HEK293 (cell line): ENCODE measurements around the gene POU2AF3.

ENCODE experiments used
- CTCF ChIA-PET: fragments of 350-600 bp; formaldehyde crosslinking; extraction: SDS; loops from one replicate; lab custom pipeline; 2021; ENCODE audit warnings: antibody characterized with exemption; lab: Yijun Ruan, JAX
- POLR2A ChIA-PET: fragments of 300-600 bp; formaldehyde crosslinking; extraction: SDS; loops from one replicate; lab custom pipeline; 2020; ENCODE audit warnings: antibody characterized with exemption, inconsistent platforms; lab: Yijun Ruan, JAX
- H3K27ac ChIP-seq: fragments of 200-500 bp; sonication (Bioruptor generic); 2 replicates; pipeline ENCODE4 v1.5.1; 2014; ENCODE audit warnings: low read depth, low read length, control low read depth, inconsistent platforms; ENCODE audit errors: extremely low read depth
- H3K36me3 ChIP-seq, 2 experiments: fragments of 200-500 bp in 1 of 2; sonication (Bioruptor generic) in 1 of 2; 1 replicate in 1 of 2; 2 replicates in 1 of 2; pipeline ENCODE4 v1.5.1; 2014 to 2017; ENCODE audit warnings: inconsistent platforms in 2 of 2, low read length in 2 of 2; ENCODE audit not compliant: control insufficient read depth in 2 of 2, insufficient read depth in 1 of 2
- H3K4me1 ChIP-seq: fragments of 200-500 bp; sonication (Bioruptor generic); 2 replicates; pipeline ENCODE4 v1.5.1; 2014; ENCODE audit warnings: mild to moderate bottlenecking, low read length, inconsistent platforms; ENCODE audit not compliant: control insufficient read depth, insufficient read depth
- H3K4me3 ChIP-seq: 2 replicates; pipeline ENCODE4 v1.5.1; 2011; ENCODE audit warnings: low read depth, mild to moderate bottlenecking, control low read depth, low read length, moderate library complexity
- H3K9me3 ChIP-seq: fragments of 200-500 bp; sonication (Bioruptor generic); 2 replicates; pipeline ENCODE4 v1.5.1; 2014; ENCODE audit warnings: low read depth, low read length, inconsistent platforms; ENCODE audit not compliant: control insufficient read depth, insufficient read depth
- AEBP2 ChIP-seq: fragments of 450-650 bp; formaldehyde crosslinking; IDR thresholded peaks from 2 replicates; pipeline ENCODE4 v1.5.1; 2016; ENCODE audit warnings: missing biosample characterization, missing genetic modification characterization, borderline replicate concordance
- GLIS1 ChIP-seq: fragments of 450-650 bp; formaldehyde crosslinking; IDR thresholded peaks from 2 replicates; pipeline ENCODE4 v1.5.1; 2016; ENCODE audit warnings: missing biosample characterization, missing genetic modification characterization
- KLF8 ChIP-seq: fragments of 450-650 bp; formaldehyde crosslinking; IDR thresholded peaks from 2 replicates; pipeline ENCODE4 v1.5.1; 2016; ENCODE audit warnings: missing biosample characterization, missing genetic modification characterization
- OVOL3 ChIP-seq: fragments of 450-650 bp; formaldehyde crosslinking; IDR thresholded peaks from 2 replicates; pipeline ENCODE4 v1.5.1; 2016; ENCODE audit warnings: missing biosample characterization, missing genetic modification characterization
- PRDM4 ChIP-seq: fragments of 450-650 bp; formaldehyde crosslinking; IDR thresholded peaks from 2 replicates; pipeline ENCODE4 v1.5.1; 2017; ENCODE audit warnings: missing biosample characterization, missing genetic modification characterization
- SALL2 ChIP-seq: fragments of 450-650 bp; formaldehyde crosslinking; IDR thresholded peaks from 2 replicates; pipeline ENCODE4 v1.5.0; 2017; ENCODE audit warnings: missing biosample characterization, mild to moderate bottlenecking, missing genetic modification characterization, borderline replicate concordance
- TCF7L2 ChIP-seq: IDR thresholded peaks from 2 replicates; pipeline ENCODE4 v1.6.1; 2011; ENCODE audit warnings: low read depth, mild to moderate bottlenecking, inconsistent platforms, low read length, moderate library complexity, borderline replicate concordance
- ZBTB11 ChIP-seq: fragments of 450-650 bp; formaldehyde crosslinking; conservative IDR thresholded peaks from 2 replicates; pipeline ENCODE4 v1.5.1; 2016; ENCODE audit warnings: low read depth, missing biosample characterization, missing genetic modification characterization
- ZBTB44 ChIP-seq: fragments of 450-650 bp; IDR thresholded peaks from 2 replicates; pipeline ENCODE4 v1.5.1; 2018; ENCODE audit warnings: missing biosample characterization, mild to moderate bottlenecking, missing genetic modification characterization
- ZBTB8A ChIP-seq: fragments of 450-650 bp; formaldehyde crosslinking; IDR thresholded peaks from 2 replicates; pipeline ENCODE4 v1.5.1; 2016; ENCODE audit warnings: missing biosample characterization, missing genetic modification characterization
- ZNF114 ChIP-seq: fragments of 450-650 bp; formaldehyde crosslinking; IDR thresholded peaks from 2 replicates; pipeline ENCODE4 v1.5.0; 2017; ENCODE audit warnings: missing biosample characterization, missing genetic modification characterization
- ZNF132 ChIP-seq: fragments of 450-650 bp; formaldehyde crosslinking; IDR thresholded peaks from 2 replicates; pipeline ENCODE4 v1.5.1; 2017; ENCODE audit warnings: missing biosample characterization, missing genetic modification characterization, borderline replicate concordance
- ZNF133 ChIP-seq: fragments of 450-650 bp; formaldehyde crosslinking; IDR thresholded peaks from 2 replicates; pipeline ENCODE4 v1.5.1; 2016; ENCODE audit warnings: missing biosample characterization, missing genetic modification characterization
- ZNF214 ChIP-seq: fragments of 450-650 bp; formaldehyde crosslinking; IDR thresholded peaks from 2 replicates; pipeline ENCODE4 v1.5.1; 2017; ENCODE audit warnings: missing biosample characterization, mild to moderate bottlenecking, missing genetic modification characterization, borderline replicate concordance
- ZNF239 ChIP-seq: fragments of 450-650 bp; formaldehyde crosslinking; IDR thresholded peaks from 2 replicates; pipeline ENCODE4 v1.5.1; 2016; ENCODE audit warnings: missing biosample characterization, missing genetic modification characterization
- ZNF274 ChIP-seq, 2 experiments: fragments of 200-500 bp in 1 of 2; fragments of 450-650 bp in 1 of 2; sonication (Bioruptor generic) in 1 of 2; formaldehyde crosslinking in 1 of 2; IDR thresholded peaks; 2 replicates each; pipeline versions ENCODE4 v1.5.1 to v1.6.1; 2014 to 2016; ENCODE audit warnings: borderline replicate concordance in 1 of 2, inconsistent platforms in 1 of 2, low read length in 1 of 2, missing biosample characterization in 1 of 2, missing genetic modification characterization in 1 of 2
- ZNF280C ChIP-seq: fragments of 450-650 bp; formaldehyde crosslinking; IDR thresholded peaks from 2 replicates; pipeline ENCODE4 v1.5.1; 2016; ENCODE audit warnings: missing biosample characterization, missing genetic modification characterization
- ZNF423 ChIP-seq: fragments of 450-650 bp; formaldehyde crosslinking; IDR thresholded peaks from 2 replicates; pipeline ENCODE4 v1.5.1; 2016; ENCODE audit warnings: missing biosample characterization, missing genetic modification characterization
- ZNF510 ChIP-seq: fragments of 450-650 bp; formaldehyde crosslinking; IDR thresholded peaks from 2 replicates; pipeline ENCODE4 v1.5.1; 2018; ENCODE audit warnings: mild to moderate bottlenecking, missing genetic modification characterization, missing biosample characterization; ENCODE audit not compliant: insufficient replicate concordance
- ZNF548 ChIP-seq: fragments of 450-650 bp; formaldehyde crosslinking; IDR thresholded peaks from 2 replicates; pipeline ENCODE4 v1.5.1; 2016; ENCODE audit warnings: missing biosample characterization, missing genetic modification characterization
- ZNF621 ChIP-seq: fragments of 450-650 bp; formaldehyde crosslinking; IDR thresholded peaks from 2 replicates; pipeline ENCODE4 v1.5.1; 2017; ENCODE audit warnings: missing biosample characterization, missing genetic modification characterization
- ZNF670 ChIP-seq: fragments of 450-650 bp; formaldehyde crosslinking; IDR thresholded peaks from 2 replicates; pipeline ENCODE4 v1.5.1; 2016; ENCODE audit warnings: missing biosample characterization, missing genetic modification characterization, low read depth
- ZNF707 ChIP-seq: fragments of 450-650 bp; formaldehyde crosslinking; IDR thresholded peaks from 2 replicates; pipeline ENCODE4 v1.5.1; 2016; ENCODE audit warnings: missing biosample characterization, missing genetic modification characterization
- ZNF76 ChIP-seq: fragments of 450-650 bp; formaldehyde crosslinking; IDR thresholded peaks from 2 replicates; pipeline ENCODE4; 2016; ENCODE audit warnings: low read depth, missing biosample characterization, missing genetic modification characterization, borderline replicate concordance
- ZNF837 ChIP-seq: fragments of 450-650 bp; formaldehyde crosslinking; IDR thresholded peaks from 2 replicates; pipeline ENCODE4 v1.5.1; 2016; ENCODE audit warnings: missing biosample characterization, missing genetic modification characterization

The POU2AF3 gene

GRCh38 chr11:111347723-111348115, 49.4 kb downstream of the POU2AF3 start:
- H3K4me1 ChIP-seq, result no peaks in the 10 kb centered on the region
- ChIA-PET POLR2A (no interaction called here), CTCF (interaction anchor here (0.6 to 1.1 kb wide), 2 partner anchors 16 to 76 kb away, joined by 3 to 4 read pairs; no protein-coding TSS in a partner anchor)
- no peak overlapping the region for H3K27ac ChIP-seq
- H3K36me3 ChIP-seq, result no peaks in the 10 kb centered on the region
- no peak overlapping the region for H3K4me3 ChIP-seq
- no peaks in the 10 kb centered on the region for H3K9me3 ChIP-seq
- no peak for TF ChIP-seq ZBTB8A
- no peak for TF ChIP-seq PRDM4 (tag by site-specific recombination)
- no peak for TF ChIP-seq GLIS1
- TF ChIP-seq TCF7L2, result no peak
- no peak for TF ChIP-seq ZNF707 (tag by site-specific recombination)
- TF ChIP-seq ZNF114 (tag by site-specific recombination), result no peak
- no peak for TF ChIP-seq ZBTB44 (tag by site-specific recombination)
- no peak for TF ChIP-seq ZNF280C
- TF ChIP-seq ZNF132 (tag by site-specific recombination), result no peak
- no peak for TF ChIP-seq ZNF548
- no peak for TF ChIP-seq KLF8
- TF ChIP-seq ZNF510 (tag by site-specific recombination), result no peak
- TF ChIP-seq ZNF214, result no peak
- TF ChIP-seq ZNF239 (tag by site-specific recombination), result no peak
- TF ChIP-seq, all 188 proteins: peak for 0

- no peaks in the 10 kb centered on the region for H3K36me3 ChIP-seq
- POLR2A ChIA-PET, result no interaction called here
- H3K4me3 ChIP-seq, result no peak overlapping the region
- H3K4me1 ChIP-seq, result no peaks in the 10 kb centered on the region
- H3K27ac ChIP-seq, result no peak overlapping the region
- no peak for TF ChIP-seq ZNF621 (tag by site-specific recombination)
- no peak for TF ChIP-seq SALL2
- TF ChIP-seq AEBP2 (tag by site-specific recombination), result no peak
- no peak for TF ChIP-seq ZNF133 (tag by site-specific recombination)
- TF ChIP-seq ZNF670 (tag by site-specific recombination), result no peak
- no peak for TF ChIP-seq ZNF423
- no peak for TF ChIP-seq ZBTB11 (tag by site-specific recombination)
- no peak for TF ChIP-seq OVOL3 (tag by site-specific recombination)
- TF ChIP-seq ZNF274 (IDR thresholded peaks at IDR 0.05; ENCODE audit: low read length), result no peak
- TF ChIP-seq ZNF274 (tag by site-specific recombination; IDR thresholded peaks at IDR 0.05; ENCODE audit: borderline replicate concordance), result no peak
- TF ChIP-seq ZNF837 (tag by site-specific recombination), result no peak
- no peak for TF ChIP-seq ZNF76 (tag by site-specific recombination)
- TF ChIP-seq, all 188 proteins: peak for 0
- CTCF ChIA-PET, result no interaction called here
- no peaks in the 10 kb centered on the region for H3K9me3 ChIP-seq
These were observed 49.8 kb downstream of the POU2AF3 start for GRCh38 chr11:111348147-111348546.
